Epithelial cell of proximal tubule (primary cell): ENCODE results near the gene UQCRHL. TPM values are rescaled to one million over a fixed set of nuclear protein-coding genes. Genes with fewer than 3 reads are reported as not detected.

ENCODE experiments used
- DNase-seq: peaks from one replicate; pipeline ENCODE4 v3.0.0-alpha.2; 2011; ENCODE audit warnings: low read depth
- H3K4me3 ChIP-seq: 2 replicates; pipeline ENCODE4 v1.5.1; 2011; ENCODE audit warnings: low read depth, mild to moderate bottlenecking, low read length
- total RNA-seq: library from RNA; depleted of rRNA; stranded (reverse); fragments of >200 nt; gene quantifications from 2 replicates; pipeline ENCODE4 v1.2.3, GENCODE V29; 2015
- TF ChIP-seq, protein P1 (sequence below): conservative IDR thresholded peaks from 2 replicates; pipeline ENCODE4 v1.5.1; 2012; ENCODE audit warnings: low read depth, mild to moderate bottlenecking, low read length

Gene UQCRHL
- total RNA-seq, 1 donor from 2014 or later: 1.4 TPM

DNA sequence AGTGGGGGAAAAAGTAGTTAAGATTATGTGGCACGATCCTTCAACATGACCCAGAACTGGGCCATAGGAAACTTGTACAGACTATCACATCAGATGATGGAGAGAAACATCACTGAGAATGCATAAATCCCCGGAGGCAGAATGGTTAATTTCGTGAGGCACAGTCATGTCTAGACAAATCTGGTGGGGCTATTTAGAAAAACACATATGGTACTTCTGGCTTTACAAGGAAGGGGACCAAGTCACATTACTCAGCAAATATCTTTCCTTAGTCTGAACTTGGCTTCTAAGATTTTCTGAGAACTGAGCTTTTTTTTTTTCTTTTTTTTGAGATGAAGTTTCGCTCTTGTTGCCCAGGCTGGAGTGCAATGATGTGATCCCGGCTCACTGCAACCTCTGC is 9.2 kb upstream of the UQCRHL start:
- TF ChIP-seq, protein P1, sequence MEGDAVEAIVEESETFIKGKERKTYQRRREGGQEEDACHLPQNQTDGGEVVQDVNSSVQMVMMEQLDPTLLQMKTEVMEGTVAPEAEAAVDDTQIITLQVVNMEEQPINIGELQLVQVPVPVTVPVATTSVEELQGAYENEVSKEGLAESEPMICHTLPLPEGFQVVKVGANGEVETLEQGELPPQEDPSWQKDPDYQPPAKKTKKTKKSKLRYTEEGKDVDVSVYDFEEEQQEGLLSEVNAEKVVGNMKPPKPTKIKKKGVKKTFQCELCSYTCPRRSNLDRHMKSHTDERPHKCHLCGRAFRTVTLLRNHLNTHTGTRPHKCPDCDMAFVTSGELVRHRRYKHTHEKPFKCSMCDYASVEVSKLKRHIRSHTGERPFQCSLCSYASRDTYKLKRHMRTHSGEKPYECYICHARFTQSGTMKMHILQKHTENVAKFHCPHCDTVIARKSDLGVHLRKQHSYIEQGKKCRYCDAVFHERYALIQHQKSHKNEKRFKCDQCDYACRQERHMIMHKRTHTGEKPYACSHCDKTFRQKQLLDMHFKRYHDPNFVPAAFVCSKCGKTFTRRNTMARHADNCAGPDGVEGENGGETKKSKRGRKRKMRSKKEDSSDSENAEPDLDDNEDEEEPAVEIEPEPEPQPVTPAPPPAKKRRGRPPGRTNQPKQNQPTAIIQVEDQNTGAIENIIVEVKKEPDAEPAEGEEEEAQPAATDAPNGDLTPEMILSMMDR: no peak
- DNase-seq: no peak

DNA sequence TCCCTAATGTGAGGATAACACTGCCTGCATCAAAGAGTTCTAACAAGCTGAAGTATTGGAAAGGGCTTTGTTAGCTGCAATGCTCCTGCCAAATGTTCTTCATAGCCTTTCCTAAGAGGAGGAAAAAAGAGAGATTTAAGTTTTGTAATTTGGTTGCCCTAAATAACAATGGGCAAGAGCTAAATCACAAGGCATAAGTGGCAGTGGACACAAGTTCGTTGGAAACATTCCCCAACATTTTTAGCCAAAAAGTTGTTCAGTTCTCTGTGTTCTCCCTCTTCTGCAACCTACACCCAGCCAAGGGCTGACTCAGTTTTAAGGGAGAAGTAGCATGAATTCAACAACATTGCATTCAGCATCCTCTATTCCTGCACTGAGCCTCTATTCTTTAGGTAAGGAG is 2.6 kb upstream of the UQCRHL start:
- no peak overlapping the region for H3K4me3 ChIP-seq
- TF ChIP-seq, protein P1: no peak
- no peak for DNase-seq

More for the DNA sequence above, 9.2 kb upstream of the UQCRHL start:
- no peak overlapping the region for H3K4me3 ChIP-seq

GRCh38 chr1:15808955-15809354 is 1.5 kb upstream of the UQCRHL start:
- DNase-seq: no peak
- no peak overlapping the region for H3K4me3 ChIP-seq
- TF ChIP-seq, protein P1: no peak

DNA sequence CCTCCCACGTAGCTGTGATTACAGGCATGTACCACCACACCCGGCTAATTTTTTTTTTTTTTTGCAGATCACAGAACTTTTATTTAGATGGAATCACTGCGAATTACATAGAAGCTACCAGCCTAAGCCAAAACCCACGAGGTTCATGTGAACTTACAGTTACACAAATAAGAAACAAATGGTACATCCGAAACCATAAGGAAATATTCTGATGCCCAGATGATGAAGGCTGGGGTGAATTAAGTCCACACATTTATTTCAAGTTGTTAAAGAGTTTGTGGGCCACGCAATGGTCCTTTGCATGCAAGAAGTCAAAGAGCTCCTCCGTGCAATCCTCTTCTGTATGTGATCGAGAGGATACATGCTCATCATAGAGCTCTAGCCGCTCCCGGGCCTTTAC is 328 bp downstream of the UQCRHL start:
- DNase-seq: no peak
- no peak overlapping the region for H3K4me3 ChIP-seq
- TF ChIP-seq, protein P1: no peak

GRCh38 chr1:15804060-15804459 is 3.4 kb downstream of the UQCRHL start:
- no peak overlapping the region for H3K4me3 ChIP-seq
- no peak for DNase-seq
- TF ChIP-seq, protein P1: no peak

DNA sequence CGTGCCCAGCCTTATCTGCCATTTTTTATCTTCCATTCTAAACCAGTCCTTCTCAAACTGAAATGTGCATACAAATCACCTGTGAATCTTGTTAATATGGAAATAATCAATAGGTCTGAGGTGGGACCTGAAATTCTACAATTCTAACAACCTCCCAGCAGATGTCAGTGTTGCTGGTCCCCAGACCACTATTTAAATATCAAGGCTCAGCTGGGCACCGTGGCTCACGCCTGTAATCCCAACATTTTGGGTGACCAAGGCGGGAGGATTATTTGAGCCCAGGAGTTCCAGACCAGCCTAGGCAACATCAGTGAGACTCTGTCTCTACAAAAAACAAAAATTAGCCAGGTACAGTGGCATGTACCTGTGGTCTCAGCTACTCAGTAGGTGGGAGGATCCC is 4.1 kb downstream of the UQCRHL start:
- no peak for DNase-seq
- no peak overlapping the region for H3K4me3 ChIP-seq
- TF ChIP-seq, protein P1: peak; percentile 57

DNA sequence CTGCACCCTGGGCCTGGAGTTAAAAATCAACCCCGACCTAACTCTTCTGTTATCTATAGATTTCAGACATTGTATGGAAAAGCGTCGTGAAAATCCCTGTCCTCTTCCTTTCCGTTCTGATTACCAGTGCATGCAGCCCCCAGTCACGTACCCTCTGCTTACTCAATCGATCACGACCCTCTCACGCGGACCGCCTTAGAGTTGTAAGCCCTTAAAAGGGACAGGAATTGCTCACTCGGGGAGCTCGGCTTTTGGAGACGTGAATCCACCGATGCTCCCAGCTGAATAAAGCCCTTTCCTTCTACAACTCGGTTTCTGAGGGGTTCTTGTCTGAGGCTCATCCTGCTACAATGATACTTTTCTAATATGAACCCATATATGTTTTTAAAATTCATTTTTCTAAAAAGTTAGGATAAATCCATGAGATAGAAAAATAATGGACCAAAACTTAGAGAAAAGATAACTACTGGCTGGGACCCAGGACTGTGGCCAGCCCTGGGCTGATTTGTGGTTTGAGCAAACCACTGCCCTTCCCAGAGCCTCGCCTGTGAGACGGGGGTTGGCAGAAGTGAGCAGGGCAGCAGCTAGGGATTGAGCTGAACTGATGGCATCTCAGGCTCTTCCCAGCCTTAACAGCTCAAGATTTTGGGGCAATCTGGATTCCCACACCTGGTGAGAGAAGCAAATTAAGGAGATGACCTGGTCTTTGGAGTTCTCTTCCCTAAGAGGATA is 5.0 kb downstream of the UQCRHL start:
- DNase-seq: no peak
- TF ChIP-seq, protein P1: no peak
- no peak overlapping the region for H3K4me3 ChIP-seq
